ENCODE measurements around the gene AZIN2. TPM values are rescaled to one million over a fixed set of nuclear protein-coding genes. Genes with fewer than 3 reads are reported as not detected.

AZIN2 gene
- polyA plus RNA-seq, 2 of the 4 experiments (the other 2 are of a cell fraction), result 1.6 to 1.9 TPM

DNA sequence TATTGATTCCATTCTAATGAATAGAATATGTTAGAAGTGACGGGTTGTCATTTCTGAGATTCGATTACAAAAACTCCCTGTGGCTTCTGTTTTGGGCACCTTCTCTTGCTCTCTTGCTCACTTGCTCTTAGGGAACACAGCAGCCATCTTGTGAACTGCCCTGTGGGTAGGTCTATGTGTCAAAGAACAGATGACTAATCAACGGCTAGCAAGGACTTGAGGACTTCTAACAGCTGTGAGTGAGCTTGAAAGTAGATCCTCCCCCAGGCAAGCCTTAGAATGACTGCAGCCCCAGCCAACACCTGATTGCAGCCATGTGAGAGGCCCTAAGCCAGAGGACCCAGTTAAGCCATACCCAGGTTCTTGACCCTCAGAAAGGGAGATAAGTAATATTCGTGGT lies 49.3 kb downstream of the AZIN2 start:
- peaks cover 4% of the 10 kb centered on the region; the same call in 1 of the 3 replicates for H3K4me1 ChIP-seq
- H3K27ac ChIP-seq, result no peak overlapping the region
- no peak for DNase-seq (ENCODE audit: low read depth in 1 of 2, low spot score in 1 of 2)
- FAIRE-seq, result no peak
- H3K9me3 ChIP-seq, result no peaks in the 10 kb centered on the region
- WGBS (ENCODE audit: missing lambda C conversion rate), result 53% methylated on average over 4 of the region's 4 CpGs
- no peak for ATAC-seq
- no peak for TF ChIP-seq BCL3 (IDR thresholded peaks at IDR 0.05)
- no peak for TF ChIP-seq ZC3H11A (IDR thresholded peaks at IDR 0.05)
- TF ChIP-seq USF2 (IDR thresholded peaks at IDR 0.05), result no peak
- TF ChIP-seq NPAS2 (CRISPR knock-in tag; IDR thresholded peaks at IDR 0.05; ENCODE audit: borderline replicate concordance), result no peak
- TF ChIP-seq MAZ (IDR thresholded peaks at IDR 0.05; ENCODE audit: borderline replicate concordance, low read depth, low read length), result no peak
- TF ChIP-seq NR3C1 (IDR thresholded peaks at IDR 0.05), result no peak
- no peak overlapping the region for H3K4me2 ChIP-seq
- CTCF ChIA-PET, result no interaction called here
- POLR2A ChIA-PET, result no interaction called here
- no peak overlapping the region for H3K4me3 ChIP-seq

DNA sequence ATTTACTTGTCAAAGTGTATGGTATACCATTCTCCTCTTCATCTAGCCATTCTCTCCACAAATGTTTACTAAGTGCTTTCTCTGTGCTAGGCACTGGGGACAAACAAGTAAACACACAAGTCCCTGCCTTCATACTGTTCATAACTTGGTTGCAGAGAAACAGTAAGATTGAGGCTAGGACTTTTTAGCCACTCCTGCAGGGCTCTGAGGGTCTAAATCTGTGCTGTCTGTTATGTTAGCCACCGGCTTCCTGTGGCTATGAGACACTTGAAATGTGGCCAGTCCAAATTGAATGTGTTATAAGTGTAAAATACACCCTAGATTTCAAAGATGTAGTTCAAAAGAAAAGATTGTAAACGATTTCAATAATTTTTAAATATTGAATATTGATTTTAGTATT lies 50.2 kb downstream of the AZIN2 start:
- H3K9me3 ChIP-seq, result no peaks in the 10 kb centered on the region
- ChIA-PET CTCF (no interaction called here), POLR2A (no interaction called here)
- DNase-seq (ENCODE audit: low read depth in 1 of 2, low spot score in 1 of 2), result no peak
- H3K4me3 ChIP-seq, result no peak overlapping the region
- H3K4me1 ChIP-seq, result peaks cover 2% of the 10 kb centered on the region; the same call in 1 of the 3 replicates
- TF ChIP-seq USF2 (IDR thresholded peaks at IDR 0.05) (no peak), GATA3 (IDR thresholded peaks at IDR 0.05; ENCODE audit: borderline replicate concordance) (no peak), HES2 (IDR thresholded peaks at IDR 0.05) (no peak), HEYL (CRISPR knock-in tag; IDR thresholded peaks at IDR 0.05) (no peak), TFCP2L1 (CRISPR knock-in tag; IDR thresholded peaks at IDR 0.05) (no peak), ZSCAN20 (CRISPR knock-in tag; IDR thresholded peaks at IDR 0.05) (no peak), ZC3H11A (IDR thresholded peaks at IDR 0.05) (no peak), FOXS1 (CRISPR knock-in tag; IDR thresholded peaks at IDR 0.05) (no peak), CBX8 (IDR thresholded peaks at IDR 0.05) (no peak)
- TF ChIP-seq, protein P1, sequence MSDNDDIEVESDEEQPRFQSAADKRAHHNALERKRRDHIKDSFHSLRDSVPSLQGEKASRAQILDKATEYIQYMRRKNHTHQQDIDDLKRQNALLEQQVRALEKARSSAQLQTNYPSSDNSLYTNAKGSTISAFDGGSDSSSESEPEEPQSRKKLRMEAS (IDR thresholded peaks at IDR 0.05), result no peak
- H3K4me2 ChIP-seq, result no peak overlapping the region
- ATAC-seq, result no peak
- WGBS (ENCODE audit: missing lambda C conversion rate), result 30% methylated on average over 2 of the region's 2 CpGs
- no peak overlapping the region for H3K27ac ChIP-seq
- no peak for FAIRE-seq

DNA sequence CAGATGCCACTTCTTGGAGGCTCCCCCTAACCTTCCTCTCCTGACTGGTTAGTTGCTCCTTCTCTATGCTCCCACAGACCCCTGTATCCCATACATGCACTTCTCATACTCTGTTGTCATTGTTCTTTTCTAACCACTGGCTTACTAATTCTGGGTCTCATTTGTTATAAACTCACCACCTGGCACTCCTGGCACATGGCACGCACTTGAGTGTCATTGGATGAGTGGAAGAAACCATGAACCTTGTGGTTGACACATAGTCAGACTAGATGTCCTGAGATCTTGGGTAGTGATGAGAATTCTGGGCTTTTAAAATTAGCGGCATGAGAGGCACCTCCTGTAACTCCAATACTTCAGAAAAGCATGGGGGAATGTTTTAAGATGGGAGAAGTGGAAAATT lies 51.6 kb downstream of the AZIN2 start:
- FAIRE-seq (no peak), DNase-seq (ENCODE audit: low read depth in 1 of 2, low spot score in 1 of 2) (no peak), ATAC-seq (no peak)
- no peak overlapping the region for H3K4me3 ChIP-seq
- no peaks in the 10 kb centered on the region for H3K9me3 ChIP-seq
- WGBS (ENCODE audit: missing lambda C conversion rate), result 78% methylated on average over 2 of the region's 2 CpGs
- no peaks in the 10 kb centered on the region; the same call in 2 of the 3 replicates for H3K4me1 ChIP-seq
- no peak overlapping the region for H3K4me2 ChIP-seq
- no peak overlapping the region for H3K27ac ChIP-seq
- ChIA-PET POLR2A (no interaction called here), CTCF (no interaction called here)
- TF ChIP-seq SMC3 (IDR thresholded peaks at IDR 0.05) (no peak), JUNB (IDR thresholded peaks at IDR 0.05) (no peak), CHD4 (IDR thresholded peaks at IDR 0.05; ENCODE audit: borderline replicate concordance) (no peak), MYC (IDR thresholded peaks at IDR 0.05; ENCODE audit: borderline replicate concordance, low read length) (no peak), NR3C1 (IDR thresholded peaks at IDR 0.05) (no peak), EHF (CRISPR knock-in tag; IDR thresholded peaks at IDR 0.05) (no peak), NPAS2 (CRISPR knock-in tag; IDR thresholded peaks at IDR 0.05; ENCODE audit: borderline replicate concordance) (no peak)
